NT2/D1 (cell line): ENCODE measurements around the gene RAB31.

Experiments used
- DNase-seq: peaks from one replicate; pipeline ENCODE4 v3.0.0-alpha.2; 2011; ENCODE audit warnings: low read depth, low spot score
- H3K27me3 ChIP-seq: 2 replicates; pipeline ENCODE4 v1.6.0; 2011; ENCODE audit warnings: mild to moderate bottlenecking; ENCODE audit not compliant: insufficient read length, insufficient read depth
- H3K36me3 ChIP-seq: 2 replicates; pipeline ENCODE4 v1.6.1; 2011; ENCODE audit warnings: mild to moderate bottlenecking, low read length, mixed read lengths; ENCODE audit not compliant: insufficient read depth, insufficient read length
- H3K4me1 ChIP-seq: 2 replicates; pipeline ENCODE4 v1.5.1; 2011; ENCODE audit not compliant: insufficient read depth, insufficient read length
- H3K4me3 ChIP-seq: 2 replicates; pipeline ENCODE4 v1.5.1; 2011; ENCODE audit warnings: low read depth; ENCODE audit not compliant: insufficient read length
- H3K9ac ChIP-seq: 2 replicates; pipeline ENCODE4 v1.6.0; 2011; ENCODE audit warnings: low read depth; ENCODE audit not compliant: insufficient read length
- H3K9me3 ChIP-seq: 2 replicates; pipeline ENCODE4 v1.5.1; 2011; ENCODE audit warnings: mild to moderate bottlenecking, low read length; ENCODE audit not compliant: insufficient read depth
- SUZ12 ChIP-seq: IDR thresholded peaks from 2 replicates; pipeline ENCODE4 v1.6.1; 2011; ENCODE audit not compliant: insufficient read length, insufficient read depth; ENCODE audit errors: extremely low read depth
- YY1 ChIP-seq: IDR thresholded peaks from 2 replicates; pipeline ENCODE4 v1.6.1; 2011; ENCODE audit not compliant: insufficient read length, insufficient read depth
- ZNF274 ChIP-seq: IDR thresholded peaks from 2 replicates; pipeline ENCODE4 v1.6.1; 2011; ENCODE audit warnings: mild to moderate bottlenecking, low read depth, low read length

The RAB31 gene

GRCh38 chr18:9823805-9824473 lies 115.8 kb downstream of the RAB31 start:
- DNase-seq, result no peak
- Histone ChIP-seq H3K27me3 (no peaks in the 10 kb centered on the region), H3K9ac (no peak overlapping the region), H3K4me3 (no peak overlapping the region), H3K9me3 (no peaks in the 10 kb centered on the region), H3K36me3 (no peaks in the 10 kb centered on the region), H3K4me1 (no peaks in the 10 kb centered on the region)
- TF ChIP-seq SUZ12 (no peak), ZNF274 (no peak), YY1 (no peak)

GRCh38 chr18:9824474-9824832 lies 116.4 kb downstream of the RAB31 start:
- no peak for DNase-seq
- TF ChIP-seq SUZ12 (no peak), YY1 (no peak), ZNF274 (no peak)
- Histone ChIP-seq H3K4me3 (no peak overlapping the region), H3K9ac (no peak overlapping the region), H3K9me3 (no peaks in the 10 kb centered on the region), H3K27me3 (no peaks in the 10 kb centered on the region), H3K36me3 (no peaks in the 10 kb centered on the region), H3K4me1 (no peaks in the 10 kb centered on the region)

- Histone ChIP-seq H3K27me3 (no peaks in the 10 kb centered on the region), H3K4me1 (no peaks in the 10 kb centered on the region), H3K9ac (no peak overlapping the region), H3K36me3 (no peaks in the 10 kb centered on the region), H3K4me3 (no peak overlapping the region), H3K9me3 (no peaks in the 10 kb centered on the region)
- no peak for DNase-seq
- no peak for TF ChIP-seq YY1
- no peak for TF ChIP-seq SUZ12
- no peak for TF ChIP-seq ZNF274
These were observed 116.9 kb downstream of the RAB31 start for GRCh38 chr18:9824952-9825371.

GRCh38 chr18:9825571-9826073 lies 117.5 kb downstream of the RAB31 start:
- no peak for DNase-seq
- H3K9me3 ChIP-seq, result no peaks in the 10 kb centered on the region
- no peaks in the 10 kb centered on the region for H3K27me3 ChIP-seq
- TF ChIP-seq YY1 (no peak), ZNF274 (no peak), SUZ12 (no peak)
- H3K4me3 ChIP-seq, result no peak overlapping the region
- no peak overlapping the region for H3K9ac ChIP-seq
- no peaks in the 10 kb centered on the region for H3K36me3 ChIP-seq
- no peaks in the 10 kb centered on the region for H3K4me1 ChIP-seq

- Histone ChIP-seq H3K36me3 (peaks cover under 1% of the 10 kb centered on the region), H3K4me1 (no peaks in the 10 kb centered on the region), H3K9me3 (no peaks in the 10 kb centered on the region), H3K9ac (no peak overlapping the region), H3K4me3 (no peak overlapping the region), H3K27me3 (no peaks in the 10 kb centered on the region)
- DNase-seq, result no peak
- no peak for TF ChIP-seq ZNF274
- TF ChIP-seq YY1, result no peak
- TF ChIP-seq SUZ12, result no peak
These were observed 118.6 kb downstream of the RAB31 start for GRCh38 chr18:9826685-9827084.

GRCh38 chr18:9827211-9827792 lies 119.2 kb downstream of the RAB31 start:
- Histone ChIP-seq H3K4me1 (no peaks in the 10 kb centered on the region), H3K36me3 (peaks cover 6% of the 10 kb centered on the region), H3K4me3 (no peak overlapping the region), H3K9me3 (no peaks in the 10 kb centered on the region), H3K27me3 (no peaks in the 10 kb centered on the region), H3K9ac (no peak overlapping the region)
- TF ChIP-seq YY1 (no peak), SUZ12 (no peak), ZNF274 (no peak)
- DNase-seq, result no peak

GRCh38 chr18:9827793-9828505 lies 119.8 kb downstream of the RAB31 start:
- Histone ChIP-seq H3K4me1 (no peaks in the 10 kb centered on the region), H3K9me3 (no peaks in the 10 kb centered on the region), H3K4me3 (no peak overlapping the region), H3K27me3 (no peaks in the 10 kb centered on the region), H3K9ac (no peak overlapping the region), H3K36me3 (peaks cover 13% of the 10 kb centered on the region)
- no peak for DNase-seq
- TF ChIP-seq ZNF274, result no peak
- TF ChIP-seq SUZ12, result no peak
- TF ChIP-seq YY1, result no peak
